ENCODE measurements around the gene TOGARAM1. TPM values are rescaled to one million over a fixed set of nuclear protein-coding genes. Genes with fewer than 3 reads are reported as not detected.

TOGARAM1 gene
- total RNA-seq, 4 donors from 2014 or later, result 12.0 to 21.2 (median 20.0) TPM

DNA sequence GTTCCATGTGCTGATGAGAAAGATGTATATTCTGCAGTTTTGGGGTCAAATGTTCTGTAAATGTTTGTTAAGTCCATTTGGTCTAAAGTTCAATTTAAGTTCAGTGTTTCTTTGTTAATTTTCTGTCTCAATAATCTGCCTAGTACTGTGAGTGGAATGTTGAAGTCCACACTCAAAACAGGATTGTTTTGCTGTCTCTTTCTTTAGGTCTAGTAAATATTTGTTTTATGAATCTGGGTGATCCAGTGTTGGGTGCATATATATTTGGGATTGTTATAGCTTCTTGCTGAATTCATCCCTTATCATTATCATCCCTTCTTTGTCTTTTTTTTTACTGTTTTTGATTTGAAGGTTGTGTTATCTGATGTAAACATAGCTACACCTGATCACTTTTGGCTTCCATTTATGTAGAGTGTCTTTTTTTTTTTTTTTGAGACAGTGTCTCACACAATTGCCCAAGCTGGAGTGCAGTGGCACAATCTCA is 95.9 kb downstream of the TOGARAM1 start:
- Histone ChIP-seq H3K36me3 (peaks cover 0 to 50% of the 10 kb centered on the region in 2 donors), H3K4me3 (no peak overlapping the region), H3K9me3 (peaks cover 0 to 14% (median 0%) of the 10 kb centered on the region in 3 donors), H3K27me3 (no peaks in the 10 kb centered on the region), H3K27ac (no peak overlapping the region), H3K4me1 (no peaks in the 10 kb centered on the region)
- ATAC-seq, result no peak
- no peak for TF ChIP-seq POLR2A (IDR thresholded peaks at IDR 0.05)
- no peak for TF ChIP-seq POLR2AphosphoS5 (IDR thresholded peaks at IDR 0.05)
- TF ChIP-seq, protein P1, sequence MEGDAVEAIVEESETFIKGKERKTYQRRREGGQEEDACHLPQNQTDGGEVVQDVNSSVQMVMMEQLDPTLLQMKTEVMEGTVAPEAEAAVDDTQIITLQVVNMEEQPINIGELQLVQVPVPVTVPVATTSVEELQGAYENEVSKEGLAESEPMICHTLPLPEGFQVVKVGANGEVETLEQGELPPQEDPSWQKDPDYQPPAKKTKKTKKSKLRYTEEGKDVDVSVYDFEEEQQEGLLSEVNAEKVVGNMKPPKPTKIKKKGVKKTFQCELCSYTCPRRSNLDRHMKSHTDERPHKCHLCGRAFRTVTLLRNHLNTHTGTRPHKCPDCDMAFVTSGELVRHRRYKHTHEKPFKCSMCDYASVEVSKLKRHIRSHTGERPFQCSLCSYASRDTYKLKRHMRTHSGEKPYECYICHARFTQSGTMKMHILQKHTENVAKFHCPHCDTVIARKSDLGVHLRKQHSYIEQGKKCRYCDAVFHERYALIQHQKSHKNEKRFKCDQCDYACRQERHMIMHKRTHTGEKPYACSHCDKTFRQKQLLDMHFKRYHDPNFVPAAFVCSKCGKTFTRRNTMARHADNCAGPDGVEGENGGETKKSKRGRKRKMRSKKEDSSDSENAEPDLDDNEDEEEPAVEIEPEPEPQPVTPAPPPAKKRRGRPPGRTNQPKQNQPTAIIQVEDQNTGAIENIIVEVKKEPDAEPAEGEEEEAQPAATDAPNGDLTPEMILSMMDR (IDR thresholded peaks at IDR 0.05), result no peak
- no peak for TF ChIP-seq EP300 (IDR thresholded peaks at IDR 0.05)

GRCh38 chr14:45060551-45060950 is 98.6 kb downstream of the TOGARAM1 start:
- H3K27ac ChIP-seq, result no peak overlapping the region
- peaks cover 0 to 14% (median 0%) of the 10 kb centered on the region in 3 donors for H3K9me3 ChIP-seq
- no peaks in the 10 kb centered on the region for H3K27me3 ChIP-seq
- TF ChIP-seq POLR2AphosphoS5 (IDR thresholded peaks at IDR 0.05) (no peak), EP300 (IDR thresholded peaks at IDR 0.05) (no peak), POLR2A (IDR thresholded peaks at IDR 0.05) (no peak)
- TF ChIP-seq, protein P1 (IDR thresholded peaks at IDR 0.05), result no peak
- no peak for ATAC-seq
- peaks cover 0 to 6% (median 0%) of the 10 kb centered on the region in 3 donors for H3K4me1 ChIP-seq
- H3K4me3 ChIP-seq, result no peak overlapping the region
- H3K36me3 ChIP-seq, result peaks cover 0 to 24% of the 10 kb centered on the region in 2 donors

DNA sequence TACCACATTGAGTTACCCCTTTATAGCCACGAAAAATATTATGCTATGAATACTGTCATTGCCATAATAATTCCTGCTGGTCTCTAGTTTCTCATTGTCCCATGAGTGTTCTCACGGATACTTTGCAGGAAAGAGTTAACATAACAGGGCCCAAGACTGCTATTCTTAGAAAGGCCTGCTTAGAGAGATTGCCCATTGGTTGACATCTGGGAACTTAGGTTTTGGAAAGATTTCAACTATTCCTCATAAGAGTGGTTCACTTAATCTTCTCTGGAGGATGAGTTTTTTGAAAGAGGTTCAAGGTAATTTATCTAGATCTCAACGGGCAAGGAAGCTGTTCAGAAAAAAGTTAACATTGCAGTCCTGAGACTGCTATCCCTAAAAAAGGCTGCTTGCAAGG is 103.5 kb downstream of the TOGARAM1 start:
- ATAC-seq, result no peak

GRCh38 chr14:45065956-45066355 is 104.0 kb downstream of the TOGARAM1 start:
- no peak overlapping the region for H3K4me3 ChIP-seq
- no peaks in the 10 kb centered on the region for H3K27me3 ChIP-seq
- peaks cover 0 to 17% (median 0%) of the 10 kb centered on the region in 3 donors for H3K4me1 ChIP-seq
- WGBS, 2 donors (ENCODE audit: low coverage in 1 of 2), result 36 to 61% methylated on average over 1 to 2 of the region's 2 CpGs
- no peak for ATAC-seq
- peak overlapping the region; percentile 23 to 41 (median 30) for H3K27ac ChIP-seq
- no peaks in the 10 kb centered on the region for H3K9me3 ChIP-seq
- TF ChIP-seq EP300 (IDR thresholded peaks at IDR 0.05), result no peak
- TF ChIP-seq, protein P1 (IDR thresholded peaks at IDR 0.05), result no peak
- peaks cover 0 to 19% of the 10 kb centered on the region in 2 donors for H3K36me3 ChIP-seq

More for the DNA sequence above, 103.5 kb downstream of the TOGARAM1 start:
- peaks cover 0 to 17% (median 0%) of the 10 kb centered on the region in 3 donors for H3K4me1 ChIP-seq
- H3K36me3 ChIP-seq, result peaks cover 0 to 16% of the 10 kb centered on the region in 2 donors
- TF ChIP-seq, protein P1 (IDR thresholded peaks at IDR 0.05), result no peak
- no peak for TF ChIP-seq POLR2AphosphoS5 (IDR thresholded peaks at IDR 0.05)
- TF ChIP-seq POLR2A (IDR thresholded peaks at IDR 0.05), result no peak
- no peak for TF ChIP-seq EP300 (IDR thresholded peaks at IDR 0.05)
- H3K27me3 ChIP-seq, result no peaks in the 10 kb centered on the region
- peak overlapping the region; percentile 23 to 41 (median 30) for H3K27ac ChIP-seq
- no peak overlapping the region for H3K4me3 ChIP-seq
- 29 to 47% methylated on average over 3 of the region's 3 CpGs for WGBS, 2 donors (ENCODE audit: low coverage in 1 of 2)
- no peaks in the 10 kb centered on the region for H3K9me3 ChIP-seq

- Histone ChIP-seq H3K27ac (no peak overlapping the region), H3K4me3 (no peak overlapping the region), H3K4me1 (peaks cover 0 to 17% (median 0%) of the 10 kb centered on the region in 3 donors), H3K9me3 (no peaks in the 10 kb centered on the region), H3K27me3 (no peaks in the 10 kb centered on the region), H3K36me3 (peaks cover 0 to 26% of the 10 kb centered on the region in 2 donors)
- WGBS, 2 donors (ENCODE audit: low coverage in 1 of 2), result 88 to 92% methylated on average over 3 of the region's 3 CpGs
- TF ChIP-seq, protein P1 (IDR thresholded peaks at IDR 0.05), result no peak
- TF ChIP-seq EP300 (IDR thresholded peaks at IDR 0.05) (no peak), POLR2A (IDR thresholded peaks at IDR 0.05) (no peak)
- ATAC-seq, result no peak
Measured at GRCh38 chr14:45066667-45067066, 104.7 kb downstream of the TOGARAM1 start.
